Measurements from ENCODE around the gene ARHGAP6.

ARHGAP6 gene

DNA sequence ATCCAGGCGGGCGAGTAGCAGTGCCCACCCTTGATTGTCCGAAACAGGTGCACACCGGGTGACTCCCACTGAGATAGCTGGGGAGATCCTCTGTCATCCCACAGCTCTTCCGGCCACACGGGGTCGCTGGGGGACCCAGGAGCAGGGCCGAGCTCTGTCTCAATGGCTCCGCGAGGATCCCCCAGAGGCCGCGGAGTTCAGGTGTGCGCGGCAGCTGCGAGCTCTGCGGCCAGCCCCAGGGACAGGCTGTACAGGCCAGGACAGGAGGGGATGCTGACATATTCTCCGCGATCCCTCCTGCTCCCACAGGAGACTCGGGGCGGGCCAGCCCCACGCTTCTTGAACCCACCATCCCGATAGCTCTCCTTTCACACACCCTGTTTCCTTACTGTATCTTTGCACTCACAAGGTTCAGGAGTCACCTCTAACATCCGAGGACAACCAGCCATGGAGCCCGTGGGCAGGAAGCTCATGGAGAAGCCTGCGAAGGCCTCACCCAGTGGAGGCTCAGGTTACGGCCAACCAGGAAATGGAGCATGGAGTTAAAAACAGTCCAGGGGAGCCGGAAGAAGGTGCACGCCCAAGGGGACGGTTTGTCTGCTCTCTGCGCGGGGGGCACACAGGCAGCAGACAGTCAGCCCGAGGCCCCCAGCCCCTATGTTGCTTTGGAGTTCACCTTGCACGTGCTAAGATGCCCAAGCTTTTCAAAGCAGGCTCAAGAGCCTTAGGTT is 450.4 kb downstream of the ARHGAP6 start:
- Histone ChIP-seq H3K9me3 (ENCODE audit: low read depth, low read length) (no peaks in the 10 kb centered on the region), H3K27ac (no peak overlapping the region), H3K4me3 (no peak overlapping the region), H3K36me3 (ENCODE audit: insufficient read depth, low read length) (no peaks in the 10 kb centered on the region), H3K9ac (ENCODE audit: insufficient read length) (no peak overlapping the region)
- TF ChIP-seq FOXP2 (optimal IDR thresholded peaks at IDR 0.05; ENCODE audit: control extremely low read depth, extremely low read length, insufficient read depth) (no peak), EZH2 (IDR thresholded peaks at IDR 0.05) (no peak), POLR2AphosphoS5 (IDR thresholded peaks at IDR 0.05; ENCODE audit: borderline replicate concordance, low read depth, low read length) (no peak)
- DNase-seq (ENCODE audit: low read depth, low spot score) = no peak

DNA sequence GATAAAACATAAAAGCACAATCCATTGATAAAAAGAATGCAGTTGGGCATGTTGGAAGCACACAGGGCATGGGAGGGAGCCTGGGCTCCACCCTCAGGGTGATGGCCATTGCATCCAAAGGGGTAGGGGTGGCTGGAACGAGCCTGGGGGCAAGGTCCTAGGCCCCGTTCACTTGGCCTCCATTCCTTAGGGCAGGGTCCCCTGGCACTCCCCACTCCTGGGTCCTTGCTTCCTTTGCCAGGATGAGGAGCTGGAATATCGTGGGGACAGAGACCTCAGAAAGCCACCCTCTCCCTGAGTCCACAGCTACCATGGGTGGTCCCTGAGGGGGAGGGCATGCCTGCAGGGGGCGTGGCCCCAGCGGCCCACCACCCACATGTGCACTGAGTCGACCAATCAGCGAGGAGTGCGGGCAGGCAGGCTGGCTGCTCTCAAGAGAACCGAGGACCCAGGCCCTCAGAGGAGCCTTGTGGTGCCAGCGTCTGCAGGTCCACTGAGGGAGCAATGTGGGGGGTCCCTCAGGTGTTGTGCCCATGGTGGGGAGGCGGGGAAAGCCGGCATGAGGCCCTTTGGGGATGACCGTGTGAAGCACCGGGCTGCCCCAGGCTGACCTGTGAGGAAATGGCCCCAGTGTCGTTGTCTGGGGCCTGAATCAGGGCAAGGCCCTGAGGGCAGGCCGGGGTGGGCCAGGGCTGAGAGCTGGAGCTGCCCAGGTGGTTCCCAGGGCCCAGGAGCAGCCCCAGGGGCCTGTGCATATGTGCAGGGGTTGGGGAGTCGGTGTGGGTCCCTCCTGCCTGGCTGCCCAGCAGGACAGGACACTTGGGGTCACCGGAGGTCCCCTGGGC is 451.2 kb downstream of the ARHGAP6 start:
- Histone ChIP-seq H3K9me3 (ENCODE audit: low read depth, low read length) (no peaks in the 10 kb centered on the region), H3K27ac (no peak overlapping the region), H3K4me3 (no peak overlapping the region), H3K36me3 (ENCODE audit: insufficient read depth, low read length) (no peaks in the 10 kb centered on the region), H3K9ac (ENCODE audit: insufficient read length) (no peak overlapping the region)
- TF ChIP-seq FOXP2 (optimal IDR thresholded peaks at IDR 0.05; ENCODE audit: control extremely low read depth, extremely low read length, insufficient read depth) (no peak), POLR2AphosphoS5 (IDR thresholded peaks at IDR 0.05; ENCODE audit: borderline replicate concordance, low read depth, low read length) (no peak), EZH2 (IDR thresholded peaks at IDR 0.05) (no peak)
- no peak for DNase-seq (ENCODE audit: low read depth, low spot score)

DNA sequence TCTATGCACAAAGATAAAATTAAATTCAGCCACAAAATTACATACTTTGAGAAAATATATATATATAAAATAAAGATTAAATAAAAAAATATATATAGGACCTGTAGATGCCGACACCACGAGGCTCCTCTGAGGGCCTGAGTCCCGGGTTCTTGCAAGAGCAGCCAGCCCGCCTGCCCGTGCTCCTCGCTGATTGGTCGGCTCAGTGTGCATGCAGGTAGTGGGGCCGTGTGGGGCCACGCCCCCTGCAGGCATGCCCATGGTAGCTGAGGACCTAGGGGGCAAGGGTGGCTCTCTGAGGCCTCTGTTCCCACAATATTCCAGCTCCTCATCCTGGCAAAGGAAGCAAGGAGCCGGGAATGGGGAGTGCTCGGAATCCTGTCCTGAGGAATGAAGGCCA is 453.0 kb downstream of the ARHGAP6 start:
- no peaks in the 10 kb centered on the region for H3K9me3 ChIP-seq (ENCODE audit: low read depth, low read length)
- no peak overlapping the region for H3K4me3 ChIP-seq
- no peak overlapping the region for H3K27ac ChIP-seq
- TF ChIP-seq POLR2AphosphoS5 (IDR thresholded peaks at IDR 0.05; ENCODE audit: borderline replicate concordance, low read depth, low read length) (no peak), EZH2 (IDR thresholded peaks at IDR 0.05) (no peak), FOXP2 (optimal IDR thresholded peaks at IDR 0.05; ENCODE audit: control extremely low read depth, extremely low read length, insufficient read depth) (no peak)
- no peaks in the 10 kb centered on the region for H3K36me3 ChIP-seq (ENCODE audit: insufficient read depth, low read length)
- H3K9ac ChIP-seq (ENCODE audit: insufficient read length) = no peak overlapping the region
- no peak for DNase-seq (ENCODE audit: low read depth, low spot score)

GRCh38 chrX:11210415-11210801 is 455.3 kb downstream of the ARHGAP6 start:
- no peak overlapping the region for H3K27ac ChIP-seq
- no peak overlapping the region for H3K4me3 ChIP-seq
- H3K9me3 ChIP-seq (ENCODE audit: low read depth, low read length) = no peaks in the 10 kb centered on the region
- H3K9ac ChIP-seq (ENCODE audit: insufficient read length) = no peak overlapping the region
- no peaks in the 10 kb centered on the region for H3K36me3 ChIP-seq (ENCODE audit: insufficient read depth, low read length)
- TF ChIP-seq EZH2 (IDR thresholded peaks at IDR 0.05) (no peak), POLR2AphosphoS5 (IDR thresholded peaks at IDR 0.05; ENCODE audit: borderline replicate concordance, low read depth, low read length) (no peak), FOXP2 (optimal IDR thresholded peaks at IDR 0.05; ENCODE audit: control extremely low read depth, extremely low read length, insufficient read depth) (no peak)
- no peak for DNase-seq (ENCODE audit: low read depth, low spot score)

DNA sequence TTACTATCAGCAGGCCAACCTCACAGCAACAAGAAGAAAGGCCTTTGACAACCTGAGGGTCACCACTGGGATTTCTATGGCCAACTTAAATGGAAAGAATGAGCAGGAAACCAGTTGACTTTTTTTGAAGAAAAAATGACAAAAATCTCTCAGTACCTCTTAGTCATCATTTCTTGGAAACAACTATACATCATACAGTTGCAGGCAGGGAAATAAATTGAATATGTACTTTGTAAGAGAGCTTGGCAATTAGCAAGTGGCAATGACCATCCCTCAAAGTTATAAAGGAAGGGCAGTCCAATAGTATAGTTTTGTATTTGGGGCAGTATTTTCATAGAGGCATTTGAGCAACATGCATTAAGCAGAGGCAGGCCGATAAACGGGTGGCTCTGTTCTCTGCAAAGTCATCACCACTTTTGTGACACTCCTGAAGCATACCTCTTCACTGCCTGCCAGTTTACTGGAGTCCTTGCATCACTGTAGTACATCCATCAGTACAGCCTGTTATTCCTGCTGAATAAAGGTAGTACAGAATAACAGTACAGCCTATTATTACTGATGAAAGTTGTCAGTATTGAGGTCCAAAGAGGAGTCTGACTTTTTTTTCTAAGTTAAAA is 455.8 kb downstream of the ARHGAP6 start:
- Histone ChIP-seq H3K9me3 (ENCODE audit: low read depth, low read length) (no peaks in the 10 kb centered on the region), H3K36me3 (ENCODE audit: insufficient read depth, low read length) (no peaks in the 10 kb centered on the region), H3K9ac (ENCODE audit: insufficient read length) (no peak overlapping the region), H3K4me3 (no peak overlapping the region), H3K27ac (no peak overlapping the region)
- DNase-seq (ENCODE audit: low read depth, low spot score) = no peak
- no peak for TF ChIP-seq FOXP2 (optimal IDR thresholded peaks at IDR 0.05; ENCODE audit: control extremely low read depth, extremely low read length, insufficient read depth)
- TF ChIP-seq POLR2AphosphoS5 (IDR thresholded peaks at IDR 0.05; ENCODE audit: borderline replicate concordance, low read depth, low read length) = no peak
- TF ChIP-seq EZH2 (IDR thresholded peaks at IDR 0.05) = no peak

- no peak for DNase-seq (ENCODE audit: low read depth, low spot score)
- H3K9me3 ChIP-seq (ENCODE audit: low read depth, low read length) = no peaks in the 10 kb centered on the region
- no peak overlapping the region for H3K27ac ChIP-seq
- H3K36me3 ChIP-seq (ENCODE audit: insufficient read depth, low read length) = no peaks in the 10 kb centered on the region
- TF ChIP-seq EZH2 (IDR thresholded peaks at IDR 0.05) (no peak), FOXP2 (optimal IDR thresholded peaks at IDR 0.05; ENCODE audit: control extremely low read depth, extremely low read length, insufficient read depth) (no peak), POLR2AphosphoS5 (IDR thresholded peaks at IDR 0.05; ENCODE audit: borderline replicate concordance, low read depth, low read length) (no peak)
- no peak overlapping the region for H3K4me3 ChIP-seq
- H3K9ac ChIP-seq (ENCODE audit: insufficient read length) = no peak overlapping the region
Measured at GRCh38 chrX:11206716-11207115, 459.0 kb downstream of the ARHGAP6 start.

DNA sequence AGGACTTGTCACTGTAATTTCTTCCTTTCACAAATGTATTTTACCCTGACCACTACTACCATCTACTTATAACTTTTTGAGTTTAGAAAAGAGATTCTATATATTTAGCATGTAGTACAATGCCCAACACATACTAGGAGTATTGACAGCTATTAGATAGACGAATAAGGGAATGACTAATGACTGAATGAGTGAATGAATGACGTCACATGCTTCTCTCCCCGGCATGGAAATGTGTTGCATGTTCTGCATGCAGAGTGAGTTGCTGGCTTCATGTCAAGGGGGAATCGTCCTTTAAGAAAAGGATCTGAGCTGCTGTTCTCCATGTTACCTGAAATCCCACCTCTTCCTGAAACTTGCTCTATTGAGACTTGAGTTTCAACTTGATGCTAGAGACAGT is 459.9 kb downstream of the ARHGAP6 start:
- Histone ChIP-seq H3K27ac (no peak overlapping the region), H3K9me3 (ENCODE audit: low read depth, low read length) (no peaks in the 10 kb centered on the region), H3K9ac (ENCODE audit: insufficient read length) (no peak overlapping the region), H3K36me3 (ENCODE audit: insufficient read depth, low read length) (no peaks in the 10 kb centered on the region), H3K4me3 (no peak overlapping the region)
- TF ChIP-seq EZH2 (IDR thresholded peaks at IDR 0.05) = no peak
- TF ChIP-seq POLR2AphosphoS5 (IDR thresholded peaks at IDR 0.05; ENCODE audit: borderline replicate concordance, low read depth, low read length) = no peak
- no peak for TF ChIP-seq FOXP2 (optimal IDR thresholded peaks at IDR 0.05; ENCODE audit: control extremely low read depth, extremely low read length, insufficient read depth)
- DNase-seq (ENCODE audit: low read depth, low spot score) = no peak

- DNase-seq (ENCODE audit: low read depth, low spot score) = no peak
- H3K27ac ChIP-seq = no peak overlapping the region
- H3K9ac ChIP-seq (ENCODE audit: insufficient read length) = no peak overlapping the region
- no peak for TF ChIP-seq POLR2AphosphoS5 (IDR thresholded peaks at IDR 0.05; ENCODE audit: borderline replicate concordance, low read depth, low read length)
- no peak for TF ChIP-seq EZH2 (IDR thresholded peaks at IDR 0.05)
- no peak for TF ChIP-seq FOXP2 (optimal IDR thresholded peaks at IDR 0.05; ENCODE audit: control extremely low read depth, extremely low read length, insufficient read depth)
- no peaks in the 10 kb centered on the region for H3K36me3 ChIP-seq (ENCODE audit: insufficient read depth, low read length)
- no peak overlapping the region for H3K4me3 ChIP-seq
- no peaks in the 10 kb centered on the region for H3K9me3 ChIP-seq (ENCODE audit: low read depth, low read length)
Measured at GRCh38 chrX:11197671-11198070, 468.0 kb downstream of the ARHGAP6 start.

Data from SK-N-MC (cell line).